WTC11 (cell line): ENCODE measurements around the gene TTC39C.

Experiments used
- AR ChIP-seq: fragments of 250-450 bp; sonication (Bioruptor Pico); IDR thresholded peaks from 2 replicates; pipeline ENCODE4 v1.9.0; 2021; ENCODE audit warnings: mild to moderate bottlenecking
- ATF2 ChIP-seq: sonication (generic); formaldehyde crosslinking; IDR thresholded peaks from 2 replicates; pipeline ENCODE4 v1.8.1; 2022; ENCODE audit warnings: low read depth, missing genetic modification reagents, borderline replicate concordance
- GRHL2 ChIP-seq: fragments of 250-450 bp; sonication (Bioruptor Pico); IDR thresholded peaks from 2 replicates; pipeline ENCODE4 v1.8.0; 2022; ENCODE audit warnings: mild to moderate bottlenecking, moderate library complexity; ENCODE audit not compliant: insufficient replicate concordance, severe bottlenecking
- IRF1 ChIP-seq: sonication (generic); formaldehyde crosslinking; IDR thresholded peaks from 2 replicates; pipeline ENCODE4 v1.8.0; 2023; ENCODE audit warnings: missing genetic modification reagents
- JUN ChIP-seq: sonication (generic); formaldehyde crosslinking; IDR thresholded peaks from 2 replicates; pipeline ENCODE4 v1.8.0; 2023; ENCODE audit warnings: mild to moderate bottlenecking, missing genetic modification reagents
- MAX ChIP-seq: sonication (generic); formaldehyde crosslinking; IDR thresholded peaks from 2 replicates; pipeline ENCODE4 v1.8.0; 2022; ENCODE audit warnings: mild to moderate bottlenecking, missing genetic modification reagents
- RELA ChIP-seq: sonication (generic); formaldehyde crosslinking; IDR thresholded peaks from 2 replicates; pipeline ENCODE4 v1.8.1; 2022; ENCODE audit warnings: missing genetic modification reagents, mild to moderate bottlenecking, borderline replicate concordance
- TF ChIP-seq, protein P1 (sequence below): fragments of 200-600 bp; IDR thresholded peaks from 2 replicates; pipeline ENCODE4 v1.8.0; 2022; ENCODE audit warnings: antibody characterized with exemption
- TF ChIP-seq, protein P2 (sequence below): sonication (generic); formaldehyde crosslinking; conservative IDR thresholded peaks from 2 replicates; pipeline ENCODE4 v1.8.1; 2022; ENCODE audit warnings: mild to moderate bottlenecking, missing genetic modification reagents
- TF ChIP-seq, protein P3 (sequence below): sonication (generic); formaldehyde crosslinking; IDR thresholded peaks from 2 replicates; pipeline ENCODE4 v1.8.1; 2023; ENCODE audit warnings: mild to moderate bottlenecking, missing genetic modification reagents

- TF ChIP-seq JUN (CRISPR knock-in tag) (no peak), ATF2 (CRISPR knock-in tag) (no peak), IRF1 (no peak), GRHL2 (CRISPR knock-in tag) (no peak), AR (no peak), RELA (no peak), MAX (CRISPR knock-in tag) (no peak)
- TF ChIP-seq, protein P1, sequence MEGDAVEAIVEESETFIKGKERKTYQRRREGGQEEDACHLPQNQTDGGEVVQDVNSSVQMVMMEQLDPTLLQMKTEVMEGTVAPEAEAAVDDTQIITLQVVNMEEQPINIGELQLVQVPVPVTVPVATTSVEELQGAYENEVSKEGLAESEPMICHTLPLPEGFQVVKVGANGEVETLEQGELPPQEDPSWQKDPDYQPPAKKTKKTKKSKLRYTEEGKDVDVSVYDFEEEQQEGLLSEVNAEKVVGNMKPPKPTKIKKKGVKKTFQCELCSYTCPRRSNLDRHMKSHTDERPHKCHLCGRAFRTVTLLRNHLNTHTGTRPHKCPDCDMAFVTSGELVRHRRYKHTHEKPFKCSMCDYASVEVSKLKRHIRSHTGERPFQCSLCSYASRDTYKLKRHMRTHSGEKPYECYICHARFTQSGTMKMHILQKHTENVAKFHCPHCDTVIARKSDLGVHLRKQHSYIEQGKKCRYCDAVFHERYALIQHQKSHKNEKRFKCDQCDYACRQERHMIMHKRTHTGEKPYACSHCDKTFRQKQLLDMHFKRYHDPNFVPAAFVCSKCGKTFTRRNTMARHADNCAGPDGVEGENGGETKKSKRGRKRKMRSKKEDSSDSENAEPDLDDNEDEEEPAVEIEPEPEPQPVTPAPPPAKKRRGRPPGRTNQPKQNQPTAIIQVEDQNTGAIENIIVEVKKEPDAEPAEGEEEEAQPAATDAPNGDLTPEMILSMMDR = no peak
- TF ChIP-seq, protein P2, sequence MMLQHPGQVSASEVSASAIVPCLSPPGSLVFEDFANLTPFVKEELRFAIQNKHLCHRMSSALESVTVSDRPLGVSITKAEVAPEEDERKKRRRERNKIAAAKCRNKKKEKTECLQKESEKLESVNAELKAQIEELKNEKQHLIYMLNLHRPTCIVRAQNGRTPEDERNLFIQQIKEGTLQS (CRISPR knock-in tag) = no peak
- TF ChIP-seq, protein P3, sequence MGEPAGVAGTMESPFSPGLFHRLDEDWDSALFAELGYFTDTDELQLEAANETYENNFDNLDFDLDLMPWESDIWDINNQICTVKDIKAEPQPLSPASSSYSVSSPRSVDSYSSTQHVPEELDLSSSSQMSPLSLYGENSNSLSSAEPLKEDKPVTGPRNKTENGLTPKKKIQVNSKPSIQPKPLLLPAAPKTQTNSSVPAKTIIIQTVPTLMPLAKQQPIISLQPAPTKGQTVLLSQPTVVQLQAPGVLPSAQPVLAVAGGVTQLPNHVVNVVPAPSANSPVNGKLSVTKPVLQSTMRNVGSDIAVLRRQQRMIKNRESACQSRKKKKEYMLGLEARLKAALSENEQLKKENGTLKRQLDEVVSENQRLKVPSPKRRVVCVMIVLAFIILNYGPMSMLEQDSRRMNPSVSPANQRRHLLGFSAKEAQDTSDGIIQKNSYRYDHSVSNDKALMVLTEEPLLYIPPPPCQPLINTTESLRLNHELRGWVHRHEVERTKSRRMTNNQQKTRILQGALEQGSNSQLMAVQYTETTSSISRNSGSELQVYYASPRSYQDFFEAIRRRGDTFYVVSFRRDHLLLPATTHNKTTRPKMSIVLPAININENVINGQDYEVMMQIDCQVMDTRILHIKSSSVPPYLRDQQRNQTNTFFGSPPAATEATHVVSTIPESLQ (CRISPR knock-in tag) = no peak
Observed at GRCh38 chr18:24009246-24009645, 5.3 kb upstream of the TTC39C start.
